Liver (tissue), 9 donors: ENCODE data around the gene MYLK3. TPM values are rescaled to one million over a fixed set of nuclear protein-coding genes. Genes with fewer than 3 reads are reported as not detected.
"Not testable (repeated sequence)": the region's sequence is repeated elsewhere in the genome, so short reads cannot be mapped to it uniquely, and the experiment has no call there.

Source experiments
- DNase-seq: peaks from one replicate; pipeline ENCODE4 v3.0.0-alpha.2; 2017; ENCODE audit warnings: low spot score
- H3K27ac ChIP-seq, 2 donors: one replicate each; pipeline ENCODE4 v1.7.0; 2013; ENCODE audit warnings: inconsistent platforms in 2 of 2, low read length in 2 of 2, control low read depth in 1 of 2, low read depth in 1 of 2, mild to moderate bottlenecking in 1 of 2
- H3K27me3 ChIP-seq, 4 donors: one replicate each; pipeline versions ENCODE4 v1.6.1 to v1.7.0; 2013; ENCODE audit warnings: low read length in 3 of 4, inconsistent platforms in 1 of 4, mild to moderate bottlenecking in 1 of 4, moderate library complexity in 1 of 4; ENCODE audit not compliant: control insufficient read depth in 4 of 4, insufficient read depth in 4 of 4
- H3K36me3 ChIP-seq, 4 donors: one replicate each; pipeline versions ENCODE4 v1.6.1 to v1.7.0; 2013; ENCODE audit warnings: low read length in 3 of 4, mild to moderate bottlenecking in 3 of 4, low read depth in 1 of 4, moderate library complexity in 1 of 4; ENCODE audit not compliant: control insufficient read depth in 4 of 4, insufficient read depth in 3 of 4
- H3K4me1 ChIP-seq, 4 donors: one replicate each; pipeline versions ENCODE4 v1.6.1 to v1.7.0; 2013; ENCODE audit warnings: low read length in 3 of 4, mild to moderate bottlenecking in 3 of 4, moderate library complexity in 1 of 4; ENCODE audit not compliant: control insufficient read depth in 4 of 4, insufficient read depth in 4 of 4
- H3K4me3 ChIP-seq, 3 donors: one replicate each; pipeline versions ENCODE4 v1.6.1 to v1.7.0; 2013; ENCODE audit warnings: low read length in 3 of 3, control low read depth in 1 of 3, low read depth in 1 of 3, mild to moderate bottlenecking in 1 of 3
- H3K9ac ChIP-seq, 2 donors: one replicate each; pipeline ENCODE4 v1.7.0; 2013; ENCODE audit warnings: low read length in 2 of 2, mild to moderate bottlenecking in 2 of 2, moderate library complexity in 2 of 2, control low read depth in 1 of 2, low read depth in 1 of 2
- H3K9me3 ChIP-seq, 4 donors: one replicate each; pipeline versions ENCODE4 v1.6.1 to v1.7.0; 2013; ENCODE audit warnings: low read length in 3 of 4; ENCODE audit not compliant: control insufficient read depth in 4 of 4
- ATF3 ChIP-seq: IDR thresholded peaks from 2 replicates; pipeline ENCODE4 v1.6.1; 2016; ENCODE audit warnings: antibody characterized with exemption
- CTCF ChIP-seq: fragments of 150-350 bp; IDR thresholded peaks from 2 replicates; pipeline ENCODE4 v1.5.1; 2017; ENCODE audit warnings: improper control_type of control experiment, low read depth, low read length; ENCODE audit not compliant: missing input control
- FOXA2 ChIP-seq: IDR thresholded peaks from 2 replicates; pipeline ENCODE4 v1.6.1; 2016; ENCODE audit warnings: antibody characterized with exemption
- HNF4G ChIP-seq: IDR thresholded peaks from 2 replicates; pipeline ENCODE4 v1.6.1; 2016; ENCODE audit warnings: antibody characterized with exemption
- JUND ChIP-seq, 2 donors: IDR thresholded peaks; 2 replicates each; pipeline ENCODE4 v1.6.1; 2016; ENCODE audit warnings: antibody characterized with exemption in 2 of 2
- MAX ChIP-seq: IDR thresholded peaks from 2 replicates; pipeline ENCODE4 v1.6.1; 2016; ENCODE audit warnings: antibody characterized with exemption
- NR2F2 ChIP-seq: IDR thresholded peaks from 2 replicates; pipeline ENCODE4 v1.6.1; 2016; ENCODE audit warnings: antibody characterized with exemption
- RAD21 ChIP-seq, 2 donors: IDR thresholded peaks; 2 replicates each; pipeline ENCODE4 v1.6.1; 2016; ENCODE audit warnings: antibody characterized with exemption in 2 of 2, mild to moderate bottlenecking in 2 of 2
- RXRA ChIP-seq, 2 donors: IDR thresholded peaks; 2 replicates each; pipeline ENCODE4 v1.6.1; 2017 to 2018; ENCODE audit warnings: antibody characterized with exemption in 2 of 2, mild to moderate bottlenecking in 1 of 2
- SP1 ChIP-seq: IDR thresholded peaks from 2 replicates; pipeline ENCODE4 v1.6.1; 2018; ENCODE audit warnings: antibody characterized with exemption, mild to moderate bottlenecking
- TAF1 ChIP-seq: conservative IDR thresholded peaks from 2 replicates; pipeline ENCODE4 v1.6.1; 2016; ENCODE audit warnings: antibody characterized with exemption, mild to moderate bottlenecking
- YY1 ChIP-seq: IDR thresholded peaks from 2 replicates; pipeline ENCODE4 v1.6.1; 2016; ENCODE audit warnings: antibody characterized with exemption, mild to moderate bottlenecking
- ZBTB33 ChIP-seq: IDR thresholded peaks from 2 replicates; pipeline ENCODE4 v1.6.1; 2016; ENCODE audit warnings: antibody characterized with exemption
- WGBS: extraction: QIAGEN DNeasy Blood & Tissue Kit; methylation state at CpG from one replicate; pipeline ENCODE4 v1.1.7; 2013; 5-methylcytosine and 5-hydroxymethylcytosine counted together
- polyA plus RNA-seq, 2 donors: library from polyadenylated mRNA; stranded (reverse) in 1 of 2; unstranded in 1 of 2; fragments of 200-250 nt in 1 of 2; fragments of >200 nt in 1 of 2; fragmentation: Nextera tagmentation in 1 of 2; extraction: Ambion mirVana in 1 of 2; gene quantifications; one replicate each; pipeline versions ENCODE4 v1.2.1 to v1.2.3, GENCODE V29; 2013 to 2015
- total RNA-seq, 2 donors: library from RNA; depleted of rRNA; stranded (reverse); fragments of >200 nt; gene quantifications; one replicate each; pipeline ENCODE4 v1.2.3, GENCODE V29; 2014
- donor health status: healthy.
- donor health status: healthy.
- donor health status: healthy.
- donor health status: healthy.
- donor health status: healthy.

The MYLK3 gene
- total and polyA plus RNA-seq, 4 donors, result 0.01 to 1.1 (median 0.23) TPM

GRCh38 chr16:46785076-46785845 is 37.1 kb upstream of the MYLK3 start:
- no peak for DNase-seq
- Histone ChIP-seq H3K9me3 (no peaks in the 10 kb centered on the region), H3K4me3 (no peak overlapping the region), H3K27me3 (no peaks in the 10 kb centered on the region), H3K36me3 (no peaks in the 10 kb centered on the region), H3K9ac (no peak overlapping the region), H3K4me1 (peaks cover 0 to 7% (median 0%) of the 10 kb centered on the region in 4 donors), H3K27ac (no peak overlapping the region)
- TF ChIP-seq RAD21 (IDR thresholded peaks at IDR 0.05), result no peak
- TF ChIP-seq FOXA2, result no peak
- TF ChIP-seq JUND (IDR thresholded peaks at IDR 0.05), result no peak
- TF ChIP-seq TAF1, result no peak
- TF ChIP-seq HNF4G, result no peak
- no peak for TF ChIP-seq NR2F2
- 69% methylated on average over 3 of the region's 3 CpGs for WGBS

- not testable (repeated sequence) for H3K36me3 ChIP-seq, DNase-seq, H3K9me3 ChIP-seq, H3K27me3 ChIP-seq, H3K9ac ChIP-seq, H3K27ac ChIP-seq, H3K4me3 ChIP-seq, H3K4me1 ChIP-seq
- WGBS, result 93% methylated on average over 2 of the region's 2 CpGs
Observed at GRCh38 chr16:46784569-46784968, 36.4 kb upstream of the MYLK3 start.

- WGBS, result 93% methylated on average over 4 of the region's 4 CpGs
- no peak for TF ChIP-seq ZBTB33
- TF ChIP-seq TAF1, result no peak
- TF ChIP-seq YY1, result no peak
- no peak for TF ChIP-seq MAX
- TF ChIP-seq CTCF, result no peak
- no peak for TF ChIP-seq RXRA (IDR thresholded peaks at IDR 0.05)
- TF ChIP-seq HNF4G, result no peak
- TF ChIP-seq NR2F2, result no peak
- TF ChIP-seq ATF3, result no peak
- TF ChIP-seq RAD21 (IDR thresholded peaks at IDR 0.05), result no peak
- no peak for TF ChIP-seq SP1
Observed at GRCh38 chr16:46783800-46784199, 35.7 kb upstream of the MYLK3 start.

More at GRCh38 chr16:46783800-46784199, 35.7 kb upstream of the MYLK3 start:
- Histone ChIP-seq H3K4me1 (no peaks in the 10 kb centered on the region), H3K9ac (no peak overlapping the region), H3K27ac (no peak overlapping the region), H3K9me3 (no peaks in the 10 kb centered on the region), H3K36me3 (no peaks in the 10 kb centered on the region), H3K27me3 (no peaks in the 10 kb centered on the region), H3K4me3 (no peak overlapping the region)
- DNase-seq, result no peak
